Sigmoid colon (tissue), 3 donors: ENCODE results near the gene POU6F2.

Experiments used
- POLR2A ChIP-seq, 2 donors: fragments of 450-650 bp; IDR thresholded peaks; one replicate each; pipeline ENCODE4 v1.6.1; 2016; ENCODE audit warnings: antibody characterized with exemption in 2 of 2, mild to moderate bottlenecking in 2 of 2, moderate library complexity in 2 of 2
- TF ChIP-seq, protein P1 (sequence below), 4 experiments: fragments of 450-650 bp in 3 of 4; fragments of 200-600 bp in 1 of 4; IDR thresholded peaks; one replicate each; pipeline ENCODE4 v1.5.1; 2016 to 2019; ENCODE audit warnings: antibody characterized with exemption in 4 of 4, mild to moderate bottlenecking in 3 of 4, moderate library complexity in 2 of 4

DNA sequence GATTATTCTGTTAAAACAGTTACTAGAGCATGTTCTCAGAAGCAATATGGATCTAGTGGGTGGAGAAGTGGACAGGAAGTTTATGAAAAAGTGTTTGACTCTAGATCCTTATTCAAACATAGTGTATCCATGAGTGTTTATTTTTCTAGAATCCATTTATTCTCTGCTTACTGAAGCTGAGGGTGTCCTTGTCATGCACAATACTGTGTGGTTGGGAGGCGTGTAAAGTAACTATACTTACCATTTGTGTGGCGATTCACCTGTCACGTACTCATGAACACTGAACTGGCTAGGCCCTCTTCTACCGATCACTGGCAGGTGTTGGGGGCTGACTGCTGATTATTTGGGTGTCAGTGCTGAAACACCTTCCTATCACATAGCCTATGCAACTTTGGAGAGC is 74.0 kb downstream of the POU6F2 start:
- TF ChIP-seq POLR2A (IDR thresholded peaks at IDR 0.05) = no peak
- TF ChIP-seq, protein P1, sequence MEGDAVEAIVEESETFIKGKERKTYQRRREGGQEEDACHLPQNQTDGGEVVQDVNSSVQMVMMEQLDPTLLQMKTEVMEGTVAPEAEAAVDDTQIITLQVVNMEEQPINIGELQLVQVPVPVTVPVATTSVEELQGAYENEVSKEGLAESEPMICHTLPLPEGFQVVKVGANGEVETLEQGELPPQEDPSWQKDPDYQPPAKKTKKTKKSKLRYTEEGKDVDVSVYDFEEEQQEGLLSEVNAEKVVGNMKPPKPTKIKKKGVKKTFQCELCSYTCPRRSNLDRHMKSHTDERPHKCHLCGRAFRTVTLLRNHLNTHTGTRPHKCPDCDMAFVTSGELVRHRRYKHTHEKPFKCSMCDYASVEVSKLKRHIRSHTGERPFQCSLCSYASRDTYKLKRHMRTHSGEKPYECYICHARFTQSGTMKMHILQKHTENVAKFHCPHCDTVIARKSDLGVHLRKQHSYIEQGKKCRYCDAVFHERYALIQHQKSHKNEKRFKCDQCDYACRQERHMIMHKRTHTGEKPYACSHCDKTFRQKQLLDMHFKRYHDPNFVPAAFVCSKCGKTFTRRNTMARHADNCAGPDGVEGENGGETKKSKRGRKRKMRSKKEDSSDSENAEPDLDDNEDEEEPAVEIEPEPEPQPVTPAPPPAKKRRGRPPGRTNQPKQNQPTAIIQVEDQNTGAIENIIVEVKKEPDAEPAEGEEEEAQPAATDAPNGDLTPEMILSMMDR (IDR thresholded peaks at IDR 0.05) = no peak
